Measurements from ENCODE around the gene ATP8B1. TPM values are rescaled to one million over a fixed set of nuclear protein-coding genes. Genes with fewer than 3 reads are reported as not detected.

The ATP8B1 gene
- total RNA-seq, 1 experiment from 2014 or later = 15.9 TPM

GRCh38 chr18:57789090-57789489 is 14.0 kb downstream of the ATP8B1 start:
- H3K27ac ChIP-seq (ENCODE audit: low read depth, low read length) = peak overlapping the region; percentile 77
- ATAC-seq (peak; percentile 66), DNase-seq (ENCODE audit: low read depth, low spot score) (peak; percentile 75)
- H2AFZ ChIP-seq (ENCODE audit: low read depth, low read length, poor library complexity, severe bottlenecking) = no peak overlapping the region
- peaks cover 32 to 63% of the 10 kb centered on the region in 2 experiments for H3K4me1 ChIP-seq (ENCODE audit: control insufficient read depth in 1 of 2, insufficient read depth in 2 of 2, low read length in 2 of 2)
- intact Hi-C loops (cut with micrococcal nuclease) = no loop called here
- H4K20me1 ChIP-seq (ENCODE audit: insufficient read depth) = no peaks in the 10 kb centered on the region
- TF ChIP-seq CEBPB (IDR thresholded peaks at IDR 0.05; ENCODE audit: low read depth) = peak; percentile 69
- TF ChIP-seq FOSL1 (IDR thresholded peaks at IDR 0.05; ENCODE audit: low read depth) = peak; percentile 78
- TF ChIP-seq MAX (IDR thresholded peaks at IDR 0.05) = peak; percentile 37; the same call in 1 of the 2 replicates
- no peak for TF ChIP-seq ZBTB33 (IDR thresholded peaks at IDR 0.05; ENCODE audit: extremely low read depth, insufficient replicate concordance, low read length)
- TF ChIP-seq SIN3A (IDR thresholded peaks at IDR 0.05; ENCODE audit: low read depth) = peak; percentile 9; the same call in 1 of the 2 replicates
- TF ChIP-seq CTCF (IDR thresholded peaks at IDR 0.05 in 2 of 3, conservative IDR thresholded peaks at IDR 0.05 in 1 of 3; ENCODE audit: borderline replicate concordance in 1 of 3, insufficient read depth in 1 of 3, low read depth in 2 of 3, low read length in 2 of 3) = no peak
- peak; percentile 69 for TF ChIP-seq JUND (IDR thresholded peaks at IDR 0.05)
- 0 out of 2 replicates have a peak, but pooled peaks have one; percentile 4 for TF ChIP-seq RAD21 (IDR thresholded peaks at IDR 0.05; ENCODE audit: low read depth)
- peak; percentile 78 for TF ChIP-seq SP1 (IDR thresholded peaks at IDR 0.05; ENCODE audit: low read depth)
- no peak for TF ChIP-seq REST (IDR thresholded peaks at IDR 0.05; ENCODE audit: low read depth)
- TF ChIP-seq POLR2A (IDR thresholded peaks at IDR 0.05; ENCODE audit: borderline replicate concordance, extremely low read depth, insufficient read depth, insufficient read length) = no peak
- no peaks in the 10 kb centered on the region for H3K9me2 ChIP-seq (ENCODE audit: insufficient read depth)
- peak overlapping the region; percentile 47 for H3K9ac ChIP-seq (ENCODE audit: low read length)
- ChIA-PET RAD21 (ENCODE audit: low non-redundant PET in 1 of 2, low total read pairs in 2 of 2, uncharacterized antibody in 2 of 2, unreplicated experiment in 2 of 2) (no interaction called here), CTCF (interaction anchor here (0.7 kb wide), 1 partner anchor 333 kb away, joined by 3 read pairs; no protein-coding TSS in a partner anchor), POLR2A (no interaction called here)
- H3K27me3 ChIP-seq (ENCODE audit: insufficient read depth, low read length) = no peaks in the 10 kb centered on the region
- peak overlapping the region; percentile 21 to 46 for H3K4me3 ChIP-seq (replicated peaks in 1 of 2; ENCODE audit: low read depth in 1 of 2, low read length in 2 of 2)
- no peaks in the 10 kb centered on the region for H3K36me3 ChIP-seq (ENCODE audit: control insufficient read depth in 1 of 2, insufficient read depth in 2 of 2, low read length in 2 of 2)
- peaks cover 32% of the 10 kb centered on the region for H3K79me2 ChIP-seq (ENCODE audit: insufficient read depth, low read length)
- no TSS peak for BruUV-seq (replicated peaks)
- H3K9me3 ChIP-seq (ENCODE audit: control insufficient read depth in 1 of 2, insufficient read depth in 1 of 2, low read depth in 1 of 2, low read length in 2 of 2) = no peaks in the 10 kb centered on the region
- H3K4me2 ChIP-seq (ENCODE audit: low read length) = peak overlapping the region; percentile 78

All from HCT116 (cell line).